OCI-LY1 (cell line): Measurements from ENCODE around the gene TAS1R2.

Experiments used
- H2AFZ ChIP-seq: fragments of 200-600 bp; sonication (generic), shearing (Covaris generic); 2 replicates; pipeline ENCODE4 v1.6.0; 2014; ENCODE audit warnings: antibody characterized with exemption, mild to moderate bottlenecking, low read length
- H3F3A ChIP-seq: fragments of 200-600 bp; sonication (generic), shearing (Covaris generic); 2 replicates; pipeline ENCODE4 v1.6.0; 2014; ENCODE audit warnings: mild to moderate bottlenecking, antibody characterized with exemption, low read length, moderate library complexity; ENCODE audit not compliant: insufficient read depth
- H3K27ac ChIP-seq: fragments of 200-600 bp; sonication (generic); 2 replicates; pipeline ENCODE4 v1.5.1; 2014; ENCODE audit warnings: low read length, mixed run types, mild to moderate bottlenecking, low read depth; ENCODE audit not compliant: poor library complexity, severe bottlenecking
- H3K27me3 ChIP-seq: fragments of 200-600 bp; sonication (generic); 2 replicates; pipeline ENCODE4 v1.6.0; 2014; ENCODE audit warnings: antibody characterized with exemption, mild to moderate bottlenecking, low read length, moderate library complexity; ENCODE audit not compliant: insufficient read depth
- H3K36me3 ChIP-seq: fragments of 200-600 bp; sonication (generic); 2 replicates; pipeline ENCODE4 v1.6.1; 2014; ENCODE audit warnings: mild to moderate bottlenecking, antibody characterized with exemption, low read length, moderate library complexity, mixed read lengths; ENCODE audit not compliant: insufficient read depth
- H3K4me1 ChIP-seq: fragments of 200-600 bp; sonication (generic); 2 replicates; pipeline ENCODE4 v1.5.1; 2014; ENCODE audit warnings: mild to moderate bottlenecking, low read length, moderate library complexity; ENCODE audit not compliant: insufficient read depth, severe bottlenecking
- H3K4me2 ChIP-seq: fragments of 200-600 bp; sonication (generic), shearing (Covaris generic); 2 replicates; pipeline ENCODE4 v1.6.1; 2014; ENCODE audit warnings: low read length
- H3K4me3 ChIP-seq: fragments of 200-600 bp; sonication (generic); 2 replicates; pipeline ENCODE4 v1.5.1; 2014; ENCODE audit warnings: low read length, low read depth, mild to moderate bottlenecking, mixed read lengths; ENCODE audit not compliant: poor library complexity, severe bottlenecking
- H3K79me2 ChIP-seq: fragments of 200-600 bp; shearing (Covaris generic); 2 replicates; pipeline ENCODE4 v1.6.1; 2016; ENCODE audit warnings: mixed run types, low read length, mixed read lengths; ENCODE audit not compliant: insufficient read depth
- H3K9ac ChIP-seq: fragments of 200-600 bp; sonication (generic), shearing (Covaris generic); 2 replicates; pipeline ENCODE4 v1.6.1; 2014; ENCODE audit warnings: mild to moderate bottlenecking, low read length, mixed read lengths
- H3K9me2 ChIP-seq: fragments of 200-600 bp; sonication (generic), shearing (Covaris generic); 2 replicates; pipeline ENCODE4 v1.6.1; 2014; ENCODE audit warnings: low read depth, mild to moderate bottlenecking, low read length, mixed read lengths
- H3K9me3 ChIP-seq: fragments of 200-600 bp; shearing (Covaris generic); 2 replicates; pipeline ENCODE4 v1.6.1; 2014; ENCODE audit warnings: low read length, mixed read lengths
- H4K20me1 ChIP-seq: fragments of 200-600 bp; sonication (generic), shearing (Covaris generic); 2 replicates; pipeline ENCODE4 v1.6.0; 2016; ENCODE audit warnings: mild to moderate bottlenecking, low read length; ENCODE audit not compliant: insufficient read depth
- CTCF ChIP-seq: fragments of 200-600 bp; sonication (generic), shearing (Covaris generic); IDR thresholded peaks from 2 replicates; pipeline ENCODE4 v1.5.1; 2017; ENCODE audit warnings: mild to moderate bottlenecking, antibody characterized with exemption, low read length, moderate library complexity, mixed read lengths
- EZH2 ChIP-seq: fragments of 200-600 bp; sonication (generic), shearing (Covaris generic); IDR thresholded peaks from 2 replicates; pipeline ENCODE4 v1.8.0; 2017; ENCODE audit warnings: borderline replicate concordance, mixed run types, mild to moderate bottlenecking, antibody characterized with exemption, low read length, moderate library complexity, mixed read lengths

TAS1R2 gene

GRCh38 chr1:18877282-18877681, 17.8 kb upstream of the TAS1R2 start:
- no peaks in the 10 kb centered on the region for H3K9me2 ChIP-seq
- TF ChIP-seq CTCF = no peak
- no peak for TF ChIP-seq EZH2
- H4K20me1 ChIP-seq = no peaks in the 10 kb centered on the region
- no peak overlapping the region for H2AFZ ChIP-seq
- H3K27ac ChIP-seq = no peak overlapping the region
- no peaks in the 10 kb centered on the region for H3F3A ChIP-seq
- H3K9me3 ChIP-seq = no peaks in the 10 kb centered on the region
- no peak overlapping the region for H3K4me2 ChIP-seq
- no peaks in the 10 kb centered on the region for H3K79me2 ChIP-seq
- no peaks in the 10 kb centered on the region for H3K36me3 ChIP-seq
- no peak overlapping the region for H3K9ac ChIP-seq
- H3K4me1 ChIP-seq = no peaks in the 10 kb centered on the region
- no peaks in the 10 kb centered on the region for H3K27me3 ChIP-seq
- H3K4me3 ChIP-seq = no peak overlapping the region

GRCh38 chr1:18876210-18876609, 16.8 kb upstream of the TAS1R2 start:
- H3F3A ChIP-seq = no peaks in the 10 kb centered on the region
- H3K4me3 ChIP-seq = no peak overlapping the region
- no peak overlapping the region for H3K27ac ChIP-seq
- no peaks in the 10 kb centered on the region for H3K79me2 ChIP-seq
- no peak overlapping the region for H3K4me2 ChIP-seq
- no peak overlapping the region for H2AFZ ChIP-seq
- no peaks in the 10 kb centered on the region for H3K9me2 ChIP-seq
- no peaks in the 10 kb centered on the region for H3K9me3 ChIP-seq
- no peaks in the 10 kb centered on the region for H3K4me1 ChIP-seq
- H3K36me3 ChIP-seq = no peaks in the 10 kb centered on the region
- no peak overlapping the region for H3K9ac ChIP-seq
- TF ChIP-seq CTCF = no peak
- no peak for TF ChIP-seq EZH2
- no peaks in the 10 kb centered on the region for H4K20me1 ChIP-seq
- H3K27me3 ChIP-seq = no peaks in the 10 kb centered on the region

GRCh38 chr1:18875796-18876128, 16.3 kb upstream of the TAS1R2 start:
- Histone ChIP-seq H3F3A (no peaks in the 10 kb centered on the region), H3K4me2 (no peak overlapping the region), H3K9ac (no peak overlapping the region), H3K4me1 (no peaks in the 10 kb centered on the region), H3K4me3 (no peak overlapping the region), H3K27ac (no peak overlapping the region), H3K79me2 (no peaks in the 10 kb centered on the region), H4K20me1 (no peaks in the 10 kb centered on the region), H3K27me3 (no peaks in the 10 kb centered on the region), H3K9me3 (no peaks in the 10 kb centered on the region), H2AFZ (no peak overlapping the region), H3K36me3 (no peaks in the 10 kb centered on the region), H3K9me2 (no peaks in the 10 kb centered on the region)
- TF ChIP-seq CTCF (no peak), EZH2 (no peak)
